ENCODE data around the gene NACC1.

Gene NACC1

DNA sequence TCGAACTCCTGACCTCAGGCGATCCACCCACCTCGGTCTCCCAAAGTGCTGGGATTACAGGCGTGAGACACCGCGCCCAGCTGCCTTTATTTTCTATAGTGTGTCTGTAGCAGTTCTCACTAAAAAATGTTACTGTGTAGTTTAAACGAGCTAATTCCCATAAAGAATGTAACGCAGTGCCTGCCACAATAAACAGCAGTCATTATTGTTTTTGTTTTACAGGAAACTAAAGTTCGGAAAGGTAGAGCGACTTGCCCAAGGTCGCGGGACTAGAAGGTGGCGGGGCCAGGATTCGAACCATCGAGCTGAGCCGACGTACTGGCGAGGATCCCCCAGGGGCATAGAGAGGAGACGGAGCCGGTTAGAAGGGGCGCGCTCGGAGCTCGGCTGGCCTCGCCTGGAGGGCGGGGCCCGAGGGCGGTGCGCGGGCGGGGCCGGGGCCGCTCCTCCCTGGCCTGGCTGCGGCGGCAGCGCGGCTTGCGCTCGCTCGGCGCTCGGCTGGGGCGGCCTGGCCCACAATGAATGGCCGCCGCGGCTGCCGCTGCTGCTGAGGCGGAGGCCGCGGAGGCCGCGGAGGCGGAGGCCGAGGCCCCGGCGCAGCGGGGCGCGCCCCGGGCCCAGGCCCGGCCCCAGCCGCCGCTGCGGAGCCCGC is at the start of gene NACC1:
NACC1 (plus strand) TSS at position 493 of the 652 bp plus-strand sequence. CDS start 16,944 bp downstream, outside the sequence.
- peaks cover 6% of the 10 kb centered on the region for H3F3A ChIP-seq (ENCODE audit: control insufficient read depth, insufficient read depth)
- peaks cover 39% of the 10 kb centered on the region for H3K4me1 ChIP-seq (ENCODE audit: control insufficient read depth, low read length)
- peaks cover 21% of the 10 kb centered on the region for H4K20me1 ChIP-seq (ENCODE audit: control insufficient read depth, insufficient read depth, low read depth, low read length)
- H3K4me2 ChIP-seq (ENCODE audit: low read length): peak within 1 kb of the TSS; percentile 73
- H3K79me2 ChIP-seq (ENCODE audit: control insufficient read depth, low read length): peaks cover 70% of the 10 kb centered on the region
- H3K4me3 ChIP-seq (ENCODE audit: low read length): peak within 1 kb of the TSS; percentile 94
- peak within 1 kb of the TSS; percentile 63 for H3K27ac ChIP-seq (ENCODE audit: low read depth, low read length)
- H3K9me3 ChIP-seq (ENCODE audit: control insufficient read depth, insufficient read depth, low read length): no peaks in the 10 kb centered on the region
- no peaks in the 10 kb centered on the region for H3K9me2 ChIP-seq (replicated peaks; ENCODE audit: control insufficient read depth, low read length)
- no peak for TF ChIP-seq EZH2phosphoT487 (IDR thresholded peaks at IDR 0.05; ENCODE audit: borderline replicate concordance, low read length)
- TF ChIP-seq, protein P1, sequence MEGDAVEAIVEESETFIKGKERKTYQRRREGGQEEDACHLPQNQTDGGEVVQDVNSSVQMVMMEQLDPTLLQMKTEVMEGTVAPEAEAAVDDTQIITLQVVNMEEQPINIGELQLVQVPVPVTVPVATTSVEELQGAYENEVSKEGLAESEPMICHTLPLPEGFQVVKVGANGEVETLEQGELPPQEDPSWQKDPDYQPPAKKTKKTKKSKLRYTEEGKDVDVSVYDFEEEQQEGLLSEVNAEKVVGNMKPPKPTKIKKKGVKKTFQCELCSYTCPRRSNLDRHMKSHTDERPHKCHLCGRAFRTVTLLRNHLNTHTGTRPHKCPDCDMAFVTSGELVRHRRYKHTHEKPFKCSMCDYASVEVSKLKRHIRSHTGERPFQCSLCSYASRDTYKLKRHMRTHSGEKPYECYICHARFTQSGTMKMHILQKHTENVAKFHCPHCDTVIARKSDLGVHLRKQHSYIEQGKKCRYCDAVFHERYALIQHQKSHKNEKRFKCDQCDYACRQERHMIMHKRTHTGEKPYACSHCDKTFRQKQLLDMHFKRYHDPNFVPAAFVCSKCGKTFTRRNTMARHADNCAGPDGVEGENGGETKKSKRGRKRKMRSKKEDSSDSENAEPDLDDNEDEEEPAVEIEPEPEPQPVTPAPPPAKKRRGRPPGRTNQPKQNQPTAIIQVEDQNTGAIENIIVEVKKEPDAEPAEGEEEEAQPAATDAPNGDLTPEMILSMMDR (IDR thresholded peaks at IDR 0.05; ENCODE audit: low read depth, low read length, poor library complexity, severe bottlenecking): no peak
- no peaks in the 10 kb centered on the region for H3K27me3 ChIP-seq (ENCODE audit: control insufficient read depth, low read length)
- H3K36me3 ChIP-seq (ENCODE audit: control insufficient read depth, low read length): peaks cover 44% of the 10 kb centered on the region

DNA sequence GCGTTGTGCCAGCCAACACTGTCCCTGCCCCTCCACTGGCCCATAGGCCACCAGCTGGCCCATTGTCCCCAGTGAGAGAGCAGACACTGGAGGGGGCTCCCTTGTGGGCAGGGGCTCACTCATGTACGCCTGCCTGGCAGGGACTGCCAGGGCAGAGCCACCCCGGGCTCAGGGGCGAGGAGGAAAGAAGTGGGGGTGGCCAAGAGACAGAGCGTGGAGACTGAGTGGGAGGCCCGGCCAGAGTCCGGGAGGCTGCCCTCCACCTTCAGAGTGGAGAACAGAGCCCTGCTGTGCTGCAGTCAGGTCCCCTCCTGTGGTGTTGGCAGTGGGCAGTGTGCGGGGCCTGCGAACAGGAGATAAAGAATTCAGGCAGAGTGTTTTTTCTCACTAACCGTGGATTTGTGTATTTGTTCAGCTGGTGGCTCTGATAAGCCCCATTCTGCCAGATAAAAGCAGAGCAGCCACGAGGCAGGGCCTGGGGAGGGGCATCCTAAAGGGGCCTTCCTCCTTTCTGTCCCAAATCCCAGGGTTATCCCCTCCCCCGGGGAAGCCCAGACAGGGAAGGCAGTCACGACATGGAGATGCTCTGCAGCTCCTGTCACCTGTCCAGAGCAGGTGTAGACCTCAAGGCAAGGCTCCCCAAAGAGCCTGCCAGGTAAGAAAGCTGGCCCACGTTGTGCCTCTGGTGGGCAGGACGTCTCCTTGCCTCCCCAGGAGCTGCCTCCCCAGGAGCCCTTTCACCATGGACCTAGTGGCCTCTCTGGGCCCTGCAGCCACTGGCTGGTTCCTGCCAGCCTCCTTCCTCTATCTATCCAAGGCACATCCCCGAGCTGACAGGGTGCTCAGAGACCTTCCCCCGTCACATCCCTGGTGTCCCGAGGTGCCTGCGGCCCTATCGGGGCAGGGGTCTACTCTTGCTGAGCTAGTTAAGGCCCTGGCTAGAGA is 48.4 kb upstream of the NACC1 start:
- peaks cover 27% of the 10 kb centered on the region for H3K27me3 ChIP-seq (ENCODE audit: control insufficient read depth, low read length)
- H3K9me3 ChIP-seq (ENCODE audit: control insufficient read depth, insufficient read depth, low read length): no peaks in the 10 kb centered on the region
- H3K36me3 ChIP-seq (ENCODE audit: control insufficient read depth, low read length): no peaks in the 10 kb centered on the region
- no peaks in the 10 kb centered on the region for H3K79me2 ChIP-seq (ENCODE audit: control insufficient read depth, low read length)
- no peaks in the 10 kb centered on the region for H3F3A ChIP-seq (ENCODE audit: control insufficient read depth, insufficient read depth)
- H3K9me2 ChIP-seq (replicated peaks; ENCODE audit: control insufficient read depth, low read length): no peaks in the 10 kb centered on the region
- no peak overlapping the region for H3K27ac ChIP-seq (ENCODE audit: low read depth, low read length)
- no peaks in the 10 kb centered on the region for H3K4me1 ChIP-seq (ENCODE audit: control insufficient read depth, low read length)
- TF ChIP-seq EZH2phosphoT487 (IDR thresholded peaks at IDR 0.05; ENCODE audit: borderline replicate concordance, low read length): no peak
- TF ChIP-seq, protein P1 (IDR thresholded peaks at IDR 0.05; ENCODE audit: low read depth, low read length, poor library complexity, severe bottlenecking): no peak
- H3K4me3 ChIP-seq (ENCODE audit: low read length): no peak overlapping the region
- no peaks in the 10 kb centered on the region for H4K20me1 ChIP-seq (ENCODE audit: control insufficient read depth, insufficient read depth, low read depth, low read length)
- no peak overlapping the region for H3K4me2 ChIP-seq (ENCODE audit: low read length)

DNA sequence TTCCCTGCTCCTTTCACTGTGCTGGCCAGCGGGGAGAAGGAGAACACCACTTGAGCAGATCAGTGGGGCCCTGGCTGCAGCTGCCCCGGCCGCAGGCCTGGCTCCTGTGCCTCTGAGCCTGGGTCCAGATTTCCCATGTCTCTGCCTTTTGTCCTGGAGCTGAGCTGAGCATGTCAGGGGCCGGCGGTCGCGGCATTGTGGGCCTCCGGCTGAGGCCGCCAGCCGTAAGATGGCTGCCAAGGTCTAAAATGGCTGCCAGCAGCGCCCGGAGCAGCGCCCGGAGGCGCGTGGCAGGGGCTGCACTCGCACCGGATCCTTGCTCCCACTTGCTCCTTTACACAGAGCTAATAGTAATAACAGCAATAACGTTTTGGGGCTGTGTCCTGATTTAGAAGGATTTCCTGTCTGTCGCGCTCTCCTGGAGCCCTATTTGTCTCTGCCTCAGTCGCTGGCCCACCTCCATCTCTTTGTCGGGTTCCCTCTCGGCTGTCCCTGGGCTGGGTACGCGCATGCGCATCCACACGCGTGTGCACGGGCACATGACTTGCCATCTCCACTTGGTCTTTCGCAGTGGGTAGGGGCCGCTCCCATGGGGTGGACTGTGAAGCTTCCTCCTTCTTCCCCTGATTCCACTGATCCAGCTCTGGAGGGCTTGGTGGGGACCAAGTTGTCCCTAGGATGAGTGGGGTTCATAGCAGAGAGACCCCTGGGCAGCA is 47.5 kb upstream of the NACC1 start:
- H3K79me2 ChIP-seq (ENCODE audit: control insufficient read depth, low read length): no peaks in the 10 kb centered on the region
- no peaks in the 10 kb centered on the region for H3K9me3 ChIP-seq (ENCODE audit: control insufficient read depth, insufficient read depth, low read length)
- no peaks in the 10 kb centered on the region for H4K20me1 ChIP-seq (ENCODE audit: control insufficient read depth, insufficient read depth, low read depth, low read length)
- H3K4me2 ChIP-seq (ENCODE audit: low read length): no peak overlapping the region
- no peak overlapping the region for H3K27ac ChIP-seq (ENCODE audit: low read depth, low read length)
- H3K4me1 ChIP-seq (ENCODE audit: control insufficient read depth, low read length): no peaks in the 10 kb centered on the region
- peaks cover 27% of the 10 kb centered on the region for H3K27me3 ChIP-seq (ENCODE audit: control insufficient read depth, low read length)
- TF ChIP-seq EZH2phosphoT487 (IDR thresholded peaks at IDR 0.05; ENCODE audit: borderline replicate concordance, low read length): no peak
- TF ChIP-seq, protein P1 (IDR thresholded peaks at IDR 0.05; ENCODE audit: low read depth, low read length, poor library complexity, severe bottlenecking): no peak
- no peaks in the 10 kb centered on the region for H3K36me3 ChIP-seq (ENCODE audit: control insufficient read depth, low read length)
- no peaks in the 10 kb centered on the region for H3K9me2 ChIP-seq (replicated peaks; ENCODE audit: control insufficient read depth, low read length)
- H3K4me3 ChIP-seq (ENCODE audit: low read length): no peak overlapping the region
- H3F3A ChIP-seq (ENCODE audit: control insufficient read depth, insufficient read depth): no peaks in the 10 kb centered on the region
